HEK293 (cell line): Measurements from ENCODE around the gene PEAR1.

Source experiments
- CTCF ChIA-PET: fragments of 350-600 bp; formaldehyde crosslinking; extraction: SDS; loops from one replicate; lab custom pipeline; 2021; ENCODE audit warnings: antibody characterized with exemption; lab: Yijun Ruan, JAX
- POLR2A ChIA-PET: fragments of 300-600 bp; formaldehyde crosslinking; extraction: SDS; loops from one replicate; lab custom pipeline; 2020; ENCODE audit warnings: antibody characterized with exemption, inconsistent platforms; lab: Yijun Ruan, JAX
- H3K27ac ChIP-seq: fragments of 200-500 bp; sonication (Bioruptor generic); 2 replicates; pipeline ENCODE4 v1.5.1; 2014; ENCODE audit warnings: low read depth, low read length, control low read depth, inconsistent platforms; ENCODE audit errors: extremely low read depth
- H3K36me3 ChIP-seq, 2 experiments: fragments of 200-500 bp in 1 of 2; sonication (Bioruptor generic) in 1 of 2; 1 replicate in 1 of 2; 2 replicates in 1 of 2; pipeline ENCODE4 v1.5.1; 2014 to 2017; ENCODE audit warnings: inconsistent platforms in 2 of 2, low read length in 2 of 2; ENCODE audit not compliant: control insufficient read depth in 2 of 2, insufficient read depth in 1 of 2
- H3K4me1 ChIP-seq: fragments of 200-500 bp; sonication (Bioruptor generic); 2 replicates; pipeline ENCODE4 v1.5.1; 2014; ENCODE audit warnings: mild to moderate bottlenecking, low read length, inconsistent platforms; ENCODE audit not compliant: control insufficient read depth, insufficient read depth
- H3K4me3 ChIP-seq: 2 replicates; pipeline ENCODE4 v1.5.1; 2011; ENCODE audit warnings: low read depth, mild to moderate bottlenecking, control low read depth, low read length, moderate library complexity
- H3K9me3 ChIP-seq: fragments of 200-500 bp; sonication (Bioruptor generic); 2 replicates; pipeline ENCODE4 v1.5.1; 2014; ENCODE audit warnings: low read depth, low read length, inconsistent platforms; ENCODE audit not compliant: control insufficient read depth, insufficient read depth
- BCL11B ChIP-seq: fragments of 450-650 bp; formaldehyde crosslinking; IDR thresholded peaks from 2 replicates; pipeline ENCODE4 v1.5.1; 2016; ENCODE audit warnings: low read depth, missing biosample characterization, missing genetic modification characterization
- KLF1 ChIP-seq: fragments of 450-650 bp; formaldehyde crosslinking; IDR thresholded peaks from 2 replicates; pipeline ENCODE4 v1.5.1; 2016; ENCODE audit warnings: missing biosample characterization, missing genetic modification characterization
- KLF16 ChIP-seq: fragments of 450-650 bp; formaldehyde crosslinking; IDR thresholded peaks from 2 replicates; pipeline ENCODE4 v1.5.1; 2017; ENCODE audit warnings: missing biosample characterization, missing genetic modification characterization
- KLF7 ChIP-seq: fragments of 450-650 bp; formaldehyde crosslinking; IDR thresholded peaks from 2 replicates; pipeline ENCODE4 v1.5.1; 2016; ENCODE audit warnings: missing biosample characterization, missing genetic modification characterization, borderline replicate concordance
- KLF9 ChIP-seq: fragments of 450-650 bp; formaldehyde crosslinking; IDR thresholded peaks from 2 replicates; pipeline ENCODE4 v1.5.1; 2016; ENCODE audit warnings: missing biosample characterization, missing genetic modification characterization, low read depth
- RBAK ChIP-seq: fragments of 450-650 bp; formaldehyde crosslinking; IDR thresholded peaks from 2 replicates; pipeline ENCODE4 v1.5.1; 2016; ENCODE audit warnings: missing biosample characterization, missing genetic modification characterization
- SALL2 ChIP-seq: fragments of 450-650 bp; formaldehyde crosslinking; IDR thresholded peaks from 2 replicates; pipeline ENCODE4 v1.5.0; 2017; ENCODE audit warnings: missing biosample characterization, mild to moderate bottlenecking, missing genetic modification characterization, borderline replicate concordance
- SP2 ChIP-seq: fragments of 450-650 bp; formaldehyde crosslinking; IDR thresholded peaks from 2 replicates; pipeline ENCODE4 v1.5.1; 2016; ENCODE audit warnings: missing biosample characterization, missing genetic modification characterization
- ZBTB20 ChIP-seq: fragments of 450-650 bp; formaldehyde crosslinking; IDR thresholded peaks from 2 replicates; pipeline ENCODE4 v1.5.1; 2016; ENCODE audit warnings: missing biosample characterization, missing genetic modification characterization
- ZBTB8A ChIP-seq: fragments of 450-650 bp; formaldehyde crosslinking; IDR thresholded peaks from 2 replicates; pipeline ENCODE4 v1.5.1; 2016; ENCODE audit warnings: missing biosample characterization, missing genetic modification characterization
- ZEB2 ChIP-seq: fragments of 450-650 bp; formaldehyde crosslinking; IDR thresholded peaks from 2 replicates; pipeline ENCODE4 v1.5.1; 2016; ENCODE audit warnings: missing biosample characterization, missing genetic modification characterization
- ZFP69B ChIP-seq: fragments of 450-650 bp; formaldehyde crosslinking; IDR thresholded peaks from 2 replicates; pipeline ENCODE4 v1.5.1; 2016; ENCODE audit warnings: missing biosample characterization, missing genetic modification characterization
- ZNF114 ChIP-seq: fragments of 450-650 bp; formaldehyde crosslinking; IDR thresholded peaks from 2 replicates; pipeline ENCODE4 v1.5.0; 2017; ENCODE audit warnings: missing biosample characterization, missing genetic modification characterization
- ZNF311 ChIP-seq: fragments of 450-650 bp; formaldehyde crosslinking; IDR thresholded peaks from 2 replicates; pipeline ENCODE4 v1.5.1; 2017; ENCODE audit warnings: missing biosample characterization, missing genetic modification characterization, borderline replicate concordance
- ZNF324 ChIP-seq: fragments of 450-650 bp; formaldehyde crosslinking; IDR thresholded peaks from 2 replicates; pipeline ENCODE4 v1.5.1; 2016; ENCODE audit warnings: missing biosample characterization, missing genetic modification characterization
- ZNF426 ChIP-seq: fragments of 450-650 bp; formaldehyde crosslinking; IDR thresholded peaks from 2 replicates; pipeline ENCODE4 v1.5.1; 2017; ENCODE audit warnings: missing biosample characterization, missing genetic modification characterization, mild to moderate bottlenecking, inconsistent platforms, moderate library complexity
- ZNF501 ChIP-seq: fragments of 450-650 bp; formaldehyde crosslinking; IDR thresholded peaks from 2 replicates; pipeline ENCODE4 v1.5.1; 2016; ENCODE audit warnings: missing biosample characterization, missing genetic modification characterization
- ZNF521 ChIP-seq: fragments of 450-650 bp; formaldehyde crosslinking; IDR thresholded peaks from 2 replicates; pipeline ENCODE4 v1.5.1; 2017; ENCODE audit warnings: missing biosample characterization, mild to moderate bottlenecking, missing genetic modification characterization
- ZNF549 ChIP-seq: fragments of 450-650 bp; IDR thresholded peaks from 2 replicates; pipeline ENCODE4 v1.5.1; 2018; ENCODE audit warnings: missing biosample characterization, missing genetic modification characterization, mild to moderate bottlenecking, inconsistent platforms, moderate library complexity
- ZNF571 ChIP-seq: fragments of 450-650 bp; formaldehyde crosslinking; IDR thresholded peaks from 2 replicates; pipeline ENCODE4 v1.5.0; 2017; ENCODE audit warnings: missing biosample characterization, missing genetic modification characterization
- ZNF600 ChIP-seq: fragments of 450-650 bp; formaldehyde crosslinking; IDR thresholded peaks from 2 replicates; pipeline ENCODE4 v1.5.1; 2016; ENCODE audit warnings: missing biosample characterization, missing genetic modification characterization
- ZNF623 ChIP-seq: fragments of 450-650 bp; formaldehyde crosslinking; IDR thresholded peaks from 2 replicates; pipeline ENCODE4 v1.5.1; 2016; ENCODE audit warnings: missing biosample characterization, missing genetic modification characterization
- ZSCAN23 ChIP-seq: fragments of 450-650 bp; formaldehyde crosslinking; IDR thresholded peaks from 2 replicates; pipeline ENCODE4 v1.5.1; 2016; ENCODE audit warnings: missing biosample characterization, missing genetic modification characterization
- TF ChIP-seq, protein P1 (sequence below): fragments of 450-650 bp; formaldehyde crosslinking; IDR thresholded peaks from 2 replicates; pipeline ENCODE4 v1.5.1; 2016; ENCODE audit warnings: missing biosample characterization, missing genetic modification characterization
- TF ChIP-seq, protein P2 (sequence below): fragments of 450-650 bp; formaldehyde crosslinking; IDR thresholded peaks from 2 replicates; pipeline ENCODE4 v1.5.1; 2016; ENCODE audit warnings: missing biosample characterization, missing genetic modification characterization, borderline replicate concordance
- TF ChIP-seq, protein P3 (sequence below): fragments of 450-650 bp; formaldehyde crosslinking; IDR thresholded peaks from 2 replicates; pipeline ENCODE4 v1.5.1; 2017; ENCODE audit warnings: missing biosample characterization, missing genetic modification characterization
- TF ChIP-seq, protein P4 (sequence below): fragments of 450-650 bp; formaldehyde crosslinking; conservative IDR thresholded peaks from 2 replicates; pipeline ENCODE4 v1.5.1; 2016; ENCODE audit warnings: low read depth, missing biosample characterization, missing genetic modification characterization
- TF ChIP-seq, protein P5 (sequence below): fragments of 450-650 bp; formaldehyde crosslinking; IDR thresholded peaks from 2 replicates; pipeline ENCODE4 v1.5.1; 2016; ENCODE audit warnings: missing biosample characterization, missing genetic modification characterization
- TF ChIP-seq, protein P6 (sequence below): fragments of 450-650 bp; IDR thresholded peaks from 2 replicates; pipeline ENCODE4 v1.5.1; 2018; ENCODE audit warnings: missing biosample characterization, missing genetic modification characterization

Gene PEAR1

DNA sequence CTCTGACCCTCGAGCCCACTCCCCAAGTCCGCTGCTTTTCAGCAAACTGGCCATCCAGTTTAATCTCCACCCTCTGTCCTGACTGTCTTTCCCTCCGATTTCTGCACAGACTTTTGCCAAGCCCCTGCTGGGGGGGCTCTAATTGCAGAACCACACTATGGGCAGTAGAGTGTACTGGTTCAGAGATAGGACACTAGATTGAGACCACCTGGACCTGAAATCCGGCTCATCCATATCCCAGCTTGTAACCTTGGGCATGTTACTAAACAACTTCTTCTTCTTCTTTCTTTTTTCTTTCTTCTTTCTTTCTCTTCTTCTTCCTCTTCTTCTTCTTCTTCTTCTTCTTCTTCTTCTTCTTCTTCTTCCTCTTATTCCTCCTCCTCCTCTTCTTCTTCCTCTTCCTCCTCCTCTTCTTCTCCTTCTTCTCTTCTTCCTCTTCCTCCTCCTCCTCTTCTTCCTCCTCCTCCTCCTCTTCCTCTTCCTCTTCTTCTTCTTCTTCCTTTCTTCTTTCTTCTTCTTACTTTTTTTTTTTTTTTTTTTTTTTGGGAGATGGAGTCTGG is 34.6 kb downstream of the PEAR1 start:
- Histone ChIP-seq H3K4me3 (no peak overlapping the region), H3K9me3 (no peaks in the 10 kb centered on the region), H3K36me3 (no peaks in the 10 kb centered on the region), H3K4me1 (no peaks in the 10 kb centered on the region; the same call in 1 of the 2 replicates), H3K27ac (no peak overlapping the region)
- CTCF ChIA-PET: interaction anchor here (0.6 to 11.9 kb wide), 38 partner anchors 8 to 302 kb away, joined by 3 to 199 read pairs (median 5); partner anchors contain the start of genes ISG20L2, METTL25B, NTRK1 and PEAR1
- POLR2A ChIA-PET: interaction anchor here (0.7 to 1.1 kb wide), 4 partner anchors 36 to 239 kb away, joined by 3 to 4 read pairs (median 4); partner anchors contain the start of genes ISG20L2 and METTL25B
- TF ChIP-seq, protein P1, sequence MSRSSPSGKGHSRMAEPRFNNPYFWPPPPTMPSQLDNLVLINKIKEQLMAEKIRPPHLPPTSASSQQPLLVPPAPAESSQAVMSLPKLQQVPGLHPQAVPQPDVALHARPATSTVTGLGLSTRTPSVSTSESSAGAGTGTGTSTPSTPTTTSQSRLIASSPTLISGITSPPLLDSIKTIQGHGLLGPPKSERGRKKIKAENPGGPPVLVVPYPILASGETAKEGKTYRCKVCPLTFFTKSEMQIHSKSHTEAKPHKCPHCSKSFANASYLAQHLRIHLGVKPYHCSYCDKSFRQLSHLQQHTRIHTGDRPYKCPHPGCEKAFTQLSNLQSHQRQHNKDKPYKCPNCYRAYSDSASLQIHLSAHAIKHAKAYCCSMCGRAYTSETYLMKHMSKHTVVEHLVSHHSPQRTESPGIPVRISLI (tag by site-specific recombination): peak; percentile 76; the same call in 1 of the 2 replicates
- TF ChIP-seq ZBTB20 (no peak), ZNF426 (tag by site-specific recombination) (no peak), ZNF600 (tag by site-specific recombination) (no peak), ZNF114 (tag by site-specific recombination) (no peak), RBAK (tag by site-specific recombination) (no peak), BCL11B (0 out of 2 replicates have a peak, but pooled peaks have one; percentile 3), ZNF501 (tag by site-specific recombination) (0 out of 2 replicates have a peak, but pooled peaks have one; percentile 12), KLF1 (tag by site-specific recombination) (no peak), ZSCAN23 (tag by site-specific recombination) (no peak), ZNF623 (no peak), SP2 (tag by site-specific recombination) (no peak), ZEB2 (tag by site-specific recombination) (no peak), ZNF571 (tag by site-specific recombination) (no peak), ZNF311 (tag by site-specific recombination) (no peak), SALL2 (tag by site-specific recombination) (no peak), KLF16 (no peak), ZBTB8A (tag by site-specific recombination) (no peak), KLF7 (tag by site-specific recombination) (no peak), ZFP69B (tag by site-specific recombination) (no peak), ZNF521 (tag by site-specific recombination) (0 out of 2 replicates have a peak, but pooled peaks have one; percentile 43), ZNF324 (tag by site-specific recombination) (no peak), ZNF549 (tag by site-specific recombination) (no peak), KLF9 (no peak)
- TF ChIP-seq, protein P2, sequence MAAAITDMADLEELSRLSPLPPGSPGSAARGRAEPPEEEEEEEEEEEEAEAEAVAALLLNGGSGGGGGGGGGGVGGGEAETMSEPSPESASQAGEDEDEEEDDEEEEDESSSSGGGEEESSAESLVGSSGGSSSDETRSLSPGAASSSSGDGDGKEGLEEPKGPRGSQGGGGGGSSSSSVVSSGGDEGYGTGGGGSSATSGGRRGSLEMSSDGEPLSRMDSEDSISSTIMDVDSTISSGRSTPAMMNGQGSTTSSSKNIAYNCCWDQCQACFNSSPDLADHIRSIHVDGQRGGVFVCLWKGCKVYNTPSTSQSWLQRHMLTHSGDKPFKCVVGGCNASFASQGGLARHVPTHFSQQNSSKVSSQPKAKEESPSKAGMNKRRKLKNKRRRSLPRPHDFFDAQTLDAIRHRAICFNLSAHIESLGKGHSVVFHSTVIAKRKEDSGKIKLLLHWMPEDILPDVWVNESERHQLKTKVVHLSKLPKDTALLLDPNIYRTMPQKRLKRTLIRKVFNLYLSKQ (tag by site-specific recombination): no peak
- TF ChIP-seq, protein P3, sequence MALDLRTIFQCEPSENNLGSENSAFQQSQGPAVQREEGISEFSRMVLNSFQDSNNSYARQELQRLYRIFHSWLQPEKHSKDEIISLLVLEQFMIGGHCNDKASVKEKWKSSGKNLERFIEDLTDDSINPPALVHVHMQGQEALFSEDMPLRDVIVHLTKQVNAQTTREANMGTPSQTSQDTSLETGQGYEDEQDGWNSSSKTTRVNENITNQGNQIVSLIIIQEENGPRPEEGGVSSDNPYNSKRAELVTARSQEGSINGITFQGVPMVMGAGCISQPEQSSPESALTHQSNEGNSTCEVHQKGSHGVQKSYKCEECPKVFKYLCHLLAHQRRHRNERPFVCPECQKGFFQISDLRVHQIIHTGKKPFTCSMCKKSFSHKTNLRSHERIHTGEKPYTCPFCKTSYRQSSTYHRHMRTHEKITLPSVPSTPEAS (tag by site-specific recombination): no peak
- TF ChIP-seq, protein P4, sequence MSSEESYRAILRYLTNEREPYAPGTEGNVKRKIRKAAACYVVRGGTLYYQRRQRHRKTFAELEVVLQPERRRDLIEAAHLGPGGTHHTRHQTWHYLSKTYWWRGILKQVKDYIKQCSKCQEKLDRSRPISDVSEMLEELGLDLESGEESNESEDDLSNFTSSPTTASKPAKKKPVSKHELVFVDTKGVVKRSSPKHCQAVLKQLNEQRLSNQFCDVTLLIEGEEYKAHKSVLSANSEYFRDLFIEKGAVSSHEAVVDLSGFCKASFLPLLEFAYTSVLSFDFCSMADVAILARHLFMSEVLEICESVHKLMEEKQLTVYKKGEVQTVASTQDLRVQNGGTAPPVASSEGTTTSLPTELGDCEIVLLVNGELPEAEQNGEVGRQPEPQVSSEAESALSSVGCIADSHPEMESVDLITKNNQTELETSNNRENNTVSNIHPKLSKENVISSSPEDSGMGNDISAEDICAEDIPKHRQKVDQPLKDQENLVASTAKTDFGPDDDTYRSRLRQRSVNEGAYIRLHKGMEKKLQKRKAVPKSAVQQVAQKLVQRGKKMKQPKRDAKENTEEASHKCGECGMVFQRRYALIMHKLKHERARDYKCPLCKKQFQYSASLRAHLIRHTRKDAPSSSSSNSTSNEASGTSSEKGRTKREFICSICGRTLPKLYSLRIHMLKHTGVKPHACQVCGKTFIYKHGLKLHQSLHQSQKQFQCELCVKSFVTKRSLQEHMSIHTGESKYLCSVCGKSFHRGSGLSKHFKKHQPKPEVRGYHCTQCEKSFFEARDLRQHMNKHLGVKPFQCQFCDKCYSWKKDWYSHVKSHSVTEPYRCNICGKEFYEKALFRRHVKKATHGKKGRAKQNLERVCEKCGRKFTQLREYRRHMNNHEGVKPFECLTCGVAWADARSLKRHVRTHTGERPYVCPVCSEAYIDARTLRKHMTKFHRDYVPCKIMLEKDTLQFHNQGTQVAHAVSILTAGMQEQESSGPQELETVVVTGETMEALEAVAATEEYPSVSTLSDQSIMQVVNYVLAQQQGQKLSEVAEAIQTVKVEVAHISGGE (tag by site-specific recombination): no peak
- TF ChIP-seq, protein P5, sequence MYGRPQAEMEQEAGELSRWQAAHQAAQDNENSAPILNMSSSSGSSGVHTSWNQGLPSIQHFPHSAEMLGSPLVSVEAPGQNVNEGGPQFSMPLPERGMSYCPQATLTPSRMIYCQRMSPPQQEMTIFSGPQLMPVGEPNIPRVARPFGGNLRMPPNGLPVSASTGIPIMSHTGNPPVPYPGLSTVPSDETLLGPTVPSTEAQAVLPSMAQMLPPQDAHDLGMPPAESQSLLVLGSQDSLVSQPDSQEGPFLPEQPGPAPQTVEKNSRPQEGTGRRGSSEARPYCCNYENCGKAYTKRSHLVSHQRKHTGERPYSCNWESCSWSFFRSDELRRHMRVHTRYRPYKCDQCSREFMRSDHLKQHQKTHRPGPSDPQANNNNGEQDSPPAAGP (tag by site-specific recombination): no peak
- TF ChIP-seq, protein P6, sequence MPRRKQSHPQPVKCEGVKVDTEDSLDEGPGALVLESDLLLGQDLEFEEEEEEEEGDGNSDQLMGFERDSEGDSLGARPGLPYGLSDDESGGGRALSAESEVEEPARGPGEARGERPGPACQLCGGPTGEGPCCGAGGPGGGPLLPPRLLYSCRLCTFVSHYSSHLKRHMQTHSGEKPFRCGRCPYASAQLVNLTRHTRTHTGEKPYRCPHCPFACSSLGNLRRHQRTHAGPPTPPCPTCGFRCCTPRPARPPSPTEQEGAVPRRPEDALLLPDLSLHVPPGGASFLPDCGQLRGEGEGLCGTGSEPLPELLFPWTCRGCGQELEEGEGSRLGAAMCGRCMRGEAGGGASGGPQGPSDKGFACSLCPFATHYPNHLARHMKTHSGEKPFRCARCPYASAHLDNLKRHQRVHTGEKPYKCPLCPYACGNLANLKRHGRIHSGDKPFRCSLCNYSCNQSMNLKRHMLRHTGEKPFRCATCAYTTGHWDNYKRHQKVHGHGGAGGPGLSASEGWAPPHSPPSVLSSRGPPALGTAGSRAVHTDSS (tag by site-specific recombination): peak; percentile 99
